HT1080 (cell line): ENCODE measurements around the gene GUCY2F. TPM values are rescaled to one million over a fixed set of nuclear protein-coding genes. Genes with fewer than 3 reads are reported as not detected.

Experiments
- DNase-seq: peaks from one replicate; pipeline ENCODE4 v3.0.0-alpha.2; 2015; ENCODE audit warnings: low read depth
- total RNA-seq: library from RNA; depleted of rRNA; stranded (reverse); fragments of >200 nt; shearing (Covaris generic); gene quantifications from 2 replicates; pipeline ENCODE4 v1.2.3, GENCODE V29; 2014; rRNA removed

Gene GUCY2F
- total RNA-seq, 1 experiment from 2014 or later, result 0.03 TPM

- DNase-seq, result no peak
These were observed 137.2 kb downstream of the GUCY2F start for GRCh38 chrX:109344678-109345077.

- DNase-seq, result no peak
These were observed 137.8 kb downstream of the GUCY2F start for GRCh38 chrX:109344101-109344500.

- no peak for DNase-seq
These were observed 138.2 kb downstream of the GUCY2F start for GRCh38 chrX:109343671-109344070.

- DNase-seq, result no peak
These were observed 145.7 kb downstream of the GUCY2F start for GRCh38 chrX:109336141-109336540.

- DNase-seq, result peak; percentile 3
These were observed 154.6 kb downstream of the GUCY2F start for GRCh38 chrX:109327251-109327650.

Other genes starting within 250 kb of the GUCY2F start
- gene NXT2, start 54.8 kb upstream of the GUCY2F start, total RNA-seq, result 59.9 and 76.1 TPM in 2 replicates
- gene KCNE5, start 143.1 kb upstream of the GUCY2F start, total RNA-seq, result 0.48 TPM in 1 of 2 replicates, not detected in the other